ENCODE measurements around the gene LHPP.

Gene LHPP

GRCh38 chr10:124495162-124495561 is 33.5 kb downstream of the LHPP start:
- in situ Hi-C loops (cut with MboI; ENCODE audit: low sequenced_read_pairs): no loop called here

- in situ Hi-C loops (cut with MboI; ENCODE audit: low sequenced_read_pairs): no loop called here
Measured at GRCh38 chr10:124495725-124496124, 34.1 kb downstream of the LHPP start.

- in situ Hi-C loops (cut with MboI; ENCODE audit: low sequenced_read_pairs): no loop called here
Measured at GRCh38 chr10:124496150-124496549, 34.5 kb downstream of the LHPP start.

- in situ Hi-C loops (cut with MboI; ENCODE audit: low sequenced_read_pairs): no loop called here
Measured at GRCh38 chr10:124496620-124497019, 35.0 kb downstream of the LHPP start.

- in situ Hi-C loops (cut with MboI; ENCODE audit: low sequenced_read_pairs): no loop called here
Measured at GRCh38 chr10:124497196-124497881, 35.7 kb downstream of the LHPP start.

GRCh38 chr10:124498056-124498455 is 36.4 kb downstream of the LHPP start:
- in situ Hi-C loops (cut with MboI; ENCODE audit: low sequenced_read_pairs): no loop called here

- in situ Hi-C loops (cut with MboI; ENCODE audit: low sequenced_read_pairs): no loop called here
Measured at GRCh38 chr10:124500757-124501156, 39.1 kb downstream of the LHPP start.

GRCh38 chr10:124504711-124505110 is 43.1 kb downstream of the LHPP start:
- in situ Hi-C loops (cut with MboI; ENCODE audit: low sequenced_read_pairs): no loop called here

- in situ Hi-C loops (cut with MboI; ENCODE audit: low sequenced_read_pairs): no loop called here
Measured at GRCh38 chr10:124505279-124505678, 43.7 kb downstream of the LHPP start.

GRCh38 chr10:124508070-124508667 is 46.5 kb downstream of the LHPP start:
- in situ Hi-C loops (cut with MboI; ENCODE audit: low sequenced_read_pairs): no loop called here

GRCh38 chr10:124508907-124509454 is 47.4 kb downstream of the LHPP start:
- in situ Hi-C loops (cut with MboI; ENCODE audit: low sequenced_read_pairs): no loop called here

GRCh38 chr10:124509880-124510632 is 48.4 kb downstream of the LHPP start:
- in situ Hi-C loops (cut with MboI; ENCODE audit: low sequenced_read_pairs): no loop called here

GRCh38 chr10:124510759-124511158 is 49.1 kb downstream of the LHPP start:
- in situ Hi-C loops (cut with MboI; ENCODE audit: low sequenced_read_pairs): no loop called here

GRCh38 chr10:124511205-124512039 is 49.8 kb downstream of the LHPP start:
- in situ Hi-C loops (cut with MboI; ENCODE audit: low sequenced_read_pairs): no loop called here

GRCh38 chr10:124512040-124512428 is 50.4 kb downstream of the LHPP start:
- in situ Hi-C loops (cut with MboI; ENCODE audit: low sequenced_read_pairs): no loop called here

GRCh38 chr10:124512600-124512999 is 51.0 kb downstream of the LHPP start:
- in situ Hi-C loops (cut with MboI; ENCODE audit: low sequenced_read_pairs): no loop called here

GRCh38 chr10:124515244-124515970 is 53.8 kb downstream of the LHPP start:
- in situ Hi-C loops (cut with MboI; ENCODE audit: low sequenced_read_pairs): no loop called here

GRCh38 chr10:124516181-124516580 is 54.6 kb downstream of the LHPP start:
- in situ Hi-C loops (cut with MboI; ENCODE audit: low sequenced_read_pairs): no loop called here

GRCh38 chr10:124516746-124517397 is 55.2 kb downstream of the LHPP start:
- in situ Hi-C loops (cut with MboI; ENCODE audit: low sequenced_read_pairs): no loop called here

- in situ Hi-C loops (cut with MboI; ENCODE audit: low sequenced_read_pairs): no loop called here
Measured at GRCh38 chr10:124517461-124517860, 55.8 kb downstream of the LHPP start.

Measured in HL-60/S4 treated with retinoic acid at 250 ng/mL for 4 days and 3 days (cell line).